DMS153 treated with DMSO at 0.1 percent for 48 hours (cell line): Measurements from ENCODE around the gene F2RL1.
"Not testable (repeated sequence)": the region's sequence is repeated elsewhere in the genome, so short reads cannot be mapped to it uniquely, and the experiment has no call there.

ENCODE experiments used
- DNase-seq: peaks from one replicate; lab custom pipeline; 2025; ENCODE audit not compliant: unreplicated experiment; lab: John Stamatoyannopoulos, UW

The F2RL1 gene

DNA sequence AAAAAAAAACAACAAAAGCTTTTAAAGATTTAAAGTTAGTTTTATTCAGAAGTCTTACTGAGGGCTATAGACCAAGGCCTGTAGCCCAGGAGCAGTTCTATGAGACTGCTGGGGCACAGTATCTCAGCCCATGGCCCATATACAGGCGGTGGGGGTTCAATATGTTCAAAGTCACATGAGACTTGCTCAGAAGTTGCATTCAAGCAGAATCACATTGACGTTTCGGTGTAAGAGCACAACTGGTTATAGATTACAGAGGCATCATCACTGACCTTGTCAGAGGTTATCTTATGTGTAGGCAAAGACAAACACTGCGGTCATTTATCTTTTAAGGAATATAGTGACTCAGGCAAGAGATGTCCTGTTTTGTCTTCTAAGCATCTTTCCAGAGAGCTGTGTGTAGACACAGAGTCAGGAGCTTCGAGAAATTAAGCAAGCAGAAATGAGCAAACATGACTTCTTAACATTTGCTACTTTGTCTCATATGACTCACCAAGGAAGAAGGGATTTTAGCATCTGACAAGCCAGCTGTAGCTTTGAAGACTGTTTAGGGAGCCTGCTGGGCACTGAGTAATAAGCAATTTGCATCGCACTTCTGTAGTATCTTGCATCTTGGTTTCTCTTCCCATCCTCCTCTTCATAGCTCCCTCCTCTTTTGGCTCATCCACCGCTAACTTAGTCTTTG lies 12.9 kb upstream of the F2RL1 start:
- DNase-seq = no peak

- no peak for DNase-seq
Observed at GRCh38 chr5:76807296-76807695, 11.5 kb upstream of the F2RL1 start.

- DNase-seq = no peak
Observed at GRCh38 chr5:76808141-76808691, 10.6 kb upstream of the F2RL1 start.

DNA sequence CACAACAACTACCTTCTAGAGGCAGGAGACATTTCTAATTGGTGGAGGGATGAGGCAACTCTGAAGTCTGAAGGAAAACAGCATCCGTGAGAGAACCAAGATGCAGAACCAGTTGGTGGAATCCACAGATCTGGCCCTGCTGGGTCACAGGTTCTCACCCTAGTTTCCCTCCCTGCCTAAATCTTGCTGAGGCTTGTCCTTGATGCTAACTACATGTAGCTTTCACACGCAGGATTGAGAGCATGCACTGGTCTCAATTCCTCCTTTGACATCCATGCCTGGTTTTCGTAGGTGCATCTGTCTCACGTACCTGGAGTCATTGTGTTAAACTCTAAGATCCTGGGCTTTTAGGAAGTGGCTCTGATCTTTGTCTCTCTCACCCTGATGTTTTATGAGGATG lies 9.7 kb upstream of the F2RL1 start:
- DNase-seq = no peak

- no peak for DNase-seq
Observed at GRCh38 chr5:76810236-76810635, 8.6 kb upstream of the F2RL1 start.

GRCh38 chr5:76811214-76811613 lies 7.6 kb upstream of the F2RL1 start:
- no peak for DNase-seq

DNA sequence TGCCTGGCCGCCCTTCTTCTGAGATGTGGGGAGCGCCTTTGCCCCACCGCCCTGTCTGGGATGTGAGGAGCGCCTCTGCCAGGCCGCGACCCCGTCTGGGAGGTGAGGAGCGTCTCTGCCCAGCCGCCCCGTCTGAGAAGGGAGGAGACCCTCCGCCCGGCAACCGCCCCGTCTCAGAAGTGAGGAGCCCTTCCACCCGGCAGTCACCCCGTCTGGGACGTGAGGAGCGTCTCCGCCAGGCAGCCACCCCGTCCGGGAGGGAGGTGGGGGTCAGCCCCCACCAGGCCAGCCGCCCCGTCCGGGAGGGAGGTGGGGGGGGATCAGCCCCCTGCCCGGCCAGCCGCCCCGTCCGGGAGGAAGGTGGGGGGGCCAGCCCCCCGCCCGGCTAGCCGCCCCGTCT lies 6.6 kb upstream of the F2RL1 start:
- not testable (repeated sequence) for DNase-seq

DNA sequence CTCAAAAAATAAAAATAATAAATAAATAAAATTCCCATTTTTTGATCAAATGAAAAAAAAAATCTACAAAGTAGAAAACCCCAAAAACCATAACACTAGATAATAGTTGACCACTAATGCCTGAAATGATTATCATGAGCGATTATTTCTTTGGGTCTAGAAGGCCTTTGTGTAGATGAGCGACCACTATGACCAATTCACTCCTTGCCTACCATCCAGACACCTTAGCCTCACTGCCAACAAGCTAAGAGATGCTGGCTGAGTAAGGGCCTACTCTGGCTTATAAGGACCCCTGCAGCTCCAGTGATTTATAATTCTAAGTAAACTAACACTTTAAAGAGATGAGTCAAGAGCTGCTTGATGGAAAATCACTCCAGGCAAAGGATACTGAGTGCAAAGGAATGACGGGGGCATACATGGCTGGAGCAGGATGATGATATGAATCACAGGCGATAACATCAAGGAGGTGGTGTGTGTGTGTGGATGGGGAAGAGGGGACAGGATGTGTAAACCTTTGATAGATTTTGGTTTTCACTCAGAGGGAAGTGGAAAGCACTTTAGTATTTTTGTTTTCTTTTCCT lies 4.8 kb upstream of the F2RL1 start:
- no peak for DNase-seq

DNA sequence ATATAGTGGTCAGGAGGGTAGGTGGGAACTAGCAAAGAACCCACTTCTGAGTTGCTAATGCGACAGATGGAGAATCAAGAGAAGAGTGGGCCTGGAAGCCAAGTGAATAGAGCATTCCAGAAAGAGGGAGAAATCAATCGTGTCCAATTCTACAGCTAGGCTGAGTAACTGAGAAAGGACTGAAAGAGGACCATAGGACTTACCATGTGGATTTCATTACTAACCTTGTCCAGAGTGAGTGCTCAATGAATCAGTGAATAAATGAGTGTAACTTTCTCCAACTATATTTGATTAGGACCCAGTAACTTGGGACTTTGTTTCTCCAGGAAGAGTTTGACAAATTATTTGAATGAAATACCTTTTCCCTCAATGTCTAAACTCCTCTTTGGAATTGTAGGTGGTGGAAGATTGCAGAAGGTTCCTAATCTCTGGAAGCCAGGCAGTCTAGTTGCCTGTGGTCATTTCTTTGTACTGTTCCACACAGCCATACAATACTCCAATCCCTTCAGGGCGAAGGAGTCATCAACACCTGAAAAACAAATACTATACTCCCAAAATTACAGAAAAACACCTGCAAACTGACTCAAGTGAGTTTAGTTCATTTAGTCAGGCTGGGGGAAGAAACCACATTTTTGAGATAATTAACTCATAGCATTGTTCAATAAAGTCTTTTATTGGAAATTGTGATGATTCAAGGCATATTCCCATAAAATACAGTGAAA lies 2.6 kb upstream of the F2RL1 start:
- no peak for DNase-seq

GRCh38 chr5:76819851-76820525 lies 1.2 kb downstream of the F2RL1 start:
- no peak for DNase-seq

- DNase-seq = no peak
Observed at GRCh38 chr5:76820526-76820890, 1.7 kb downstream of the F2RL1 start.

GRCh38 chr5:76821136-76821535 lies 2.3 kb downstream of the F2RL1 start:
- DNase-seq = no peak

- DNase-seq = not testable (repeated sequence)
Observed at GRCh38 chr5:76822105-76822731, 3.4 kb downstream of the F2RL1 start.

DNA sequence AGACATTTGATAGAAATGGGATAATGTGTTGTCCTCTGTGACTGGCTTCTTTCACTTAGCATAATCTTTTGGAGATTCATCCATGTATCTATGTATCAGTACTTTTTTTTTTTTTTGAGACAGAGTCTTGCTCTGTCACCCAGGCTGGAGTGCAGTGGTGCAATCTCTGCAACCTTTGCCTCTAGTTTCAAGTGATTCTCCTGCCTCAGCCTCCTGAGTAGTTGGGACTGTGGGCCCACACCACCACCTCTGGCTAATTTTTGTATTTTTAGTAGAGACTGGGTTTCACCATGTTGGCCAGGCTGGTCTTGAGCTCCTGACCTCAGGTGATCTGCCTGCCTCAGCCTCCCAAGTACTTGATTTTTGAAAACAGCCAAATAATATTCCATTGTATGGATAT lies 7.6 kb downstream of the F2RL1 start:
- DNase-seq = not testable (repeated sequence)

DNA sequence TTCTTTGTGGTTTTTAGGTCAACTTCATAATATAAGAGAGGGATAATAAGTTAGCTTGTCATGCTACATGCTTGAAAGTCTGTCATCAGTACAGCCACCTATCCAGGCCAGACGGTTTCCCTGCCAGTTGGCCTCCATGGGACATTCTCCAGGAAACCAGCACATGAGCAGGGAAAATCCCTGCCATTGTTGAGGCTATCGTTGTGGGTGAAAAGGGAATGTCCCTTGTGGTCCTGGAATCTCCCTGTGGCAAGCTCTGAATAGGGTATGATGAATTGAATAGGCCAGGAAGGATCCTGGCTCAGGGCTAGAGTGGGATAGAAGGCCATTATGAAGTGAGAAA lies 12.3 kb downstream of the F2RL1 start:
- DNase-seq = no peak

DNA sequence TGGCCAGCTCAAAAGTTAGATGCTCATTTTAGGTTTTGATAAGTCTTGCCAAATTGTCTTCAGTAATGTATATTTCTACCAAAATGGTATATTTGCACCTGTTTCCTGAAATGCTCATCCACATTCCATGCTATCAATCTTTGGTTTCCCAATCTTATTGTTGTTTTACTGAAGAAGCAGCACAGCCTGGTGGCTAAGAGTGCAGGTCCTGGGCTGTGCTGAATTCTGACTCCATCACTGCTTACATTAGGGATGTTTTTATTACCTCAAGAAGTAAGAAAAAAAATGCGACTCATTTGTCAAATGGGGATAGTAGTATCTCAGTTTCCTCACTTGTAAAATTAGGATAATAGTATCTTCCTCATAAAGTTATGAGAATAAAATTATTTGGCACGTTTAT lies 17.4 kb downstream of the F2RL1 start:
- no peak for DNase-seq

GRCh38 chr5:76836585-76836984 lies 17.8 kb downstream of the F2RL1 start:
- no peak for DNase-seq

DNA sequence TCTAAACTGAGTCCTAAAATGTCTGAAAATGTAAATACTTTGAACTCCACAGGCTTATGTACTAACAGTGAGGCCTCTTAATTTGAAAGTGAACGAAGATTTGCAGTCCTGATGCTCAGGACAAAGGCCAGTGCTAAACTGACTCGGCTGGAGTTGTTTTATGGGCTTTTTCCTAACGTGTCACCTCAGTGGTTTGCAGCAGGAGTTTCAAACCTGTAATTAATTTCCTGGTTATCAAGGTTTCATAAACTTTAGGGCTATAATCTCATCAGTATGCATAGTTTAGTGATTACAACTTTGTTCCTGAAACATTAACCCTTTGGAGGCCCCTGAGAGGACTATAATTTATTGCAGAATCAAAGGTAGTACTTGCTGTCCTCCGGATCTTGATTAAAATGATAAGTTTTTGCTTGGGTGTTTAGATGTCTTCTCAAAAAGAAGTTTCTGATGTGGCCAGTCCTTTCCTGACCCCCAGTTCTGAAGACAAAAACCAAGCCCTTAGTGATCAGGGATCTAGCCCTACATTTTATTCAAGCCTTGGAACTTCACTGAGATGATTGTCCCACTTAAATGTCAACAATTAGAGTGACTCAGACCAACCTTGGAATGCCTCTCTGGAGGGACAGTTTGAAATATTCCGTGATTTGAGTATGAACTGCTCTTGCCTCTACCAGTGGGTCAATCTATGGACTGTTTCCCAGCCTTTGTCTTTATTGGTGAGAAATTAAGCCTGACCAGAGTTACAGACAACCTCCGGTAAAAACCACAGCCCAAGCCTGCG lies 19.8 kb downstream of the F2RL1 start:
- DNase-seq = no peak

DNA sequence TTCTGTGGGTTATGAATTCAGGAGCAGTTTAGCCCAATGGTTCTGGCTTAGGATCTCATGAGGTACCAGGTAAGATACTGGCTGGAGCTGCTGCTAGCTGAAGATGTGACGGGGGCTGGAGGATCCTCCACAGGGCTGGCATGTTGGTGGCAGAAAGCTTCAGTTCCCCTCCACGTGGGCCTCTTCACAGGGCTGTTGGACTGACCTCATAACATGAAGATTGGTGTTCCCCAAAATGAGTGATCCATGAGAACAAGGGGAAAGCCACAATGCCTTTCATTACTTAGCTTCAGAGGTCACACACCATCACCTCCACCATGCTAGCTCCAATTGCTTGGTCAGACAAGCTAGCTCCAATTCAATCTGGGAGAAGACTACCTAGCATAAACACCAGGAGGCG lies 22.5 kb downstream of the F2RL1 start:
- DNase-seq = no peak

DNA sequence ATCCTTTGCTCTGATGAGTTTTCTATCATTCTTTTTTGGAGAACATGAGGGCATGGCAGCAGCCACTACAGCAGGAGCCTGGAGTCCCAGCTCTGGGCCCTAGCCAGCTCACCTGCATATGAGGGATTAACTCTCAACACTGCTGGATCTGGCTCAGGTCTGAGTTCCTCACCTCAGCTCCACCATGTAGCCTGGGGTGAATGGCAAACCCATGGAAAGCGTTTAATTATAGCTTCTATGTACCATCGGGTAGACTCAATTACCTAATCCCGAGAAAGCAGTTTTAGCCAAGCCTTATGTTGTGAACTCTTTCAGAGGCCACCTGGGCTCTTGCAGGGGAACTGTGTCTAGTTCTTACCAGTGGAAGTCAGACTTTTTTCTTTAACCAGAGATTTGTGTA lies 27.1 kb downstream of the F2RL1 start:
- DNase-seq = no peak
